ENCODE data around the gene LCAT.

Gene LCAT

DNA sequence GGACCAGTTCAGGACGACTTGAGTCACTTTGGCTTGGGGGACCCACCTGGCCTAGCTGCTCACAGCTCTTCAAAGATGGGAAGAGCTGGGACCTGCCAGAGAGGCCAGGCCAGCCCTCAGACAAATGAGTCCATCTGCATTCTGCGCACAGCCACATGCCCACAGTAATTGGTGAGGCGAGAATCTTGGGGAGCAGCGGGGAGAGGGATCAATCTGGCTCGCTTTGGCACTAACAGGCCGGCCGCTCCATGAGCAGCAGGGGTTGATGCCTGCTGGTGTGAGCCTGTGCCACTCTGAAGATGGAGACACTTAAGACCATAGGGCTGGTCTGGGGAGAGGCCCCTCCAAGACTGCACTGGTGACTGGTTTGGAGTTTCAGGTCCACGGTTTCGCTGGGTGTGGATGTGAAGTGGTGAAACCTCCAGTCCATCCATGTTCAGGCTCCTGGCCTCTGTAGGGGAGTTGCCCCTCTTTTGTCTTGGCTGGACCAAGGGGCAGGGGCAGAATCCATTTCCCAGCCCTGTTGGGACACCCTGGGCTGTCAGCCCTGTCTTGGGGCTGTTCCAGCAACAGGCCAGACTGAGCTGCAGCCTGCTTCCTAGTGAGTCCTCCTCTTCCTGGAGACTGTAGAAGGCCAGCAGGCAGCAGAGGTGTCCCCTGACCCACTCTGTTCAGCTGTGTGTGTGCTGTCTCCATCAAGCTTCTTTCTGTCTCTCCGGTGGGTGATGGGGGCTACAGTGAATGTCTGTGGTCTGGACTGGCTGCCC, 19.6 kb downstream of the LCAT start:
- Histone ChIP-seq H3K36me3 (ENCODE audit: control insufficient read depth in 1 of 2, insufficient read depth in 2 of 2, low read depth in 1 of 2, low read length in 2 of 2) (peaks cover 30 to 57% of the 10 kb centered on the region in 2 experiments), H3K18ac (ENCODE audit: low read depth in 1 of 2, low read length in 2 of 2) (no peak overlapping the region), H3K4me1 (ENCODE audit: control insufficient read depth, insufficient read depth, low read depth, low read length) (peaks cover 16% of the 10 kb centered on the region), H4K8ac (ENCODE audit: low read length) (no peak overlapping the region), H2BK15ac (ENCODE audit: low read depth, poor library complexity, severe bottlenecking) (no peak overlapping the region), H2AK5ac (ENCODE audit: low read length, severe bottlenecking) (no peak overlapping the region), H3K14ac (ENCODE audit: low read length in 2 of 2) (no peak overlapping the region), H3K79me1 (replicated peaks; ENCODE audit: low read length, poor library complexity, severe bottlenecking) (peaks cover 48% of the 10 kb centered on the region), H2AFZ (ENCODE audit: low read depth, low read length) (no peak overlapping the region), H2BK120ac (ENCODE audit: low read depth, low read length) (no peak overlapping the region), H3K9ac (ENCODE audit: low read length) (no peak overlapping the region), H2BK5ac (ENCODE audit: low read depth, low read length, poor library complexity, severe bottlenecking) (no peak overlapping the region), H3K23ac (ENCODE audit: low read length in 2 of 2) (no peak overlapping the region), H3K27me3 (ENCODE audit: control insufficient read depth in 1 of 2, insufficient read depth in 1 of 2, low read length in 2 of 2) (no peaks in the 10 kb centered on the region), H4K91ac (ENCODE audit: low read length) (no peak overlapping the region), H3K27ac (ENCODE audit: low read length, poor library complexity, severe bottlenecking) (no peak overlapping the region), H2BK12ac (ENCODE audit: low read length in 2 of 2) (no peak overlapping the region), H3K4ac (ENCODE audit: low read depth in 1 of 2, low read length in 2 of 2) (no peak overlapping the region), H3K4me2 (ENCODE audit: low read length, poor library complexity, severe bottlenecking) (no peak overlapping the region), H3K4me3 (ENCODE audit: insufficient read depth in 1 of 2, low read depth in 1 of 2, low read length in 2 of 2) (no peak overlapping the region), H3K9me3 (ENCODE audit: control insufficient read depth, low read length) (no peaks in the 10 kb centered on the region)
- no peak for DNase-seq
- 97% methylated on average over 9 of the region's 10 CpGs for WGBS

DNA sequence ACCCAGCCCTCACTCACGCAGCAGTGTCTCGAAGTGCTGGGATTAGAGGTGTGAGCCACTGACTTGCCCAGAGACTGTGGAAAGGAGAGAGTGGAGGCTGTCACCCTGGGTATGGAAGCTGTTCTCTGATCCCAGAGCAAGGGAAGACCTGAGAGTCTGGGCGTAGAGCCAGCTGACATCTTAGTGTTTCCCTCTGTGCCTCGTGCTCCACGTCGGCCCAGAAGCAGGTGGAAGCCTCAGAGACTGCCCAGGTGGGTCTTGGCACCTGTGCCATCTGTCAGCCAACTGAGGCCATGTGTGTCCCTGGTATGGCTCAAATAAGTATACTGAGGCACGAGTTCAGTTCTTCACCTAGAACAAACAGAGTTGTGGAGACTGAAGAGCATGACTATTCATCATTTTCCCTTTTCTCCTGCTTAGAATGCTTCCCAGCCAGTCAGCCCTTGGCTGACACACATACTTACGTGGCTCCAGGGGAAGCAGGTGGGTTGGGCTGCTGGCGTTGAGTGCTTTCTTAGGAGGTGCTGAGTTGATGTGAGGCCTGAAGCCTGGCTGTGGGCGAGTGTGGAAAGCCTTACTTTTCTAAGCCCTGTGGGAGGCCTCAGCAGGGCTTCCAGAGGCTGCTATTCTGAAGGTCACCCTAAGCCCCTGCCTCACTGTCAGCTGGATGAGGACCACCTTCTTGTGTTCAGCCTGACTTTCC, 20.4 kb downstream of the LCAT start:
- Histone ChIP-seq H3K27me3 (ENCODE audit: control insufficient read depth in 1 of 2, insufficient read depth in 1 of 2, low read length in 2 of 2) (no peaks in the 10 kb centered on the region), H2BK15ac (ENCODE audit: low read depth, poor library complexity, severe bottlenecking) (no peak overlapping the region), H3K9me3 (ENCODE audit: control insufficient read depth, low read length) (no peaks in the 10 kb centered on the region), H4K8ac (ENCODE audit: low read length) (no peak overlapping the region), H3K36me3 (ENCODE audit: control insufficient read depth in 1 of 2, insufficient read depth in 2 of 2, low read depth in 1 of 2, low read length in 2 of 2) (peaks cover 25 to 55% of the 10 kb centered on the region in 2 experiments), H3K23ac (ENCODE audit: low read length in 2 of 2) (no peak overlapping the region), H2BK12ac (ENCODE audit: low read length in 2 of 2) (no peak overlapping the region), H2BK120ac (ENCODE audit: low read depth, low read length) (no peak overlapping the region), H2AK5ac (ENCODE audit: low read length, severe bottlenecking) (no peak overlapping the region), H3K9ac (ENCODE audit: low read length) (no peak overlapping the region), H2BK5ac (ENCODE audit: low read depth, low read length, poor library complexity, severe bottlenecking) (no peak overlapping the region), H3K14ac (ENCODE audit: low read length in 2 of 2) (no peak overlapping the region), H3K4me2 (ENCODE audit: low read length, poor library complexity, severe bottlenecking) (no peak overlapping the region), H2AFZ (ENCODE audit: low read depth, low read length) (no peak overlapping the region), H3K4me1 (ENCODE audit: control insufficient read depth, insufficient read depth, low read depth, low read length) (peaks cover 18% of the 10 kb centered on the region), H3K79me1 (replicated peaks; ENCODE audit: low read length, poor library complexity, severe bottlenecking) (peaks cover 48% of the 10 kb centered on the region), H4K91ac (ENCODE audit: low read length) (no peak overlapping the region), H3K27ac (ENCODE audit: low read length, poor library complexity, severe bottlenecking) (no peak overlapping the region), H3K18ac (ENCODE audit: low read depth in 1 of 2, low read length in 2 of 2) (no peak overlapping the region), H3K4me3 (ENCODE audit: insufficient read depth in 1 of 2, low read depth in 1 of 2, low read length in 2 of 2) (no peak overlapping the region), H3K4ac (ENCODE audit: low read depth in 1 of 2, low read length in 2 of 2) (no peak overlapping the region)
- no peak for DNase-seq
- 94% methylated on average over 10 of the region's 10 CpGs for WGBS

DNA sequence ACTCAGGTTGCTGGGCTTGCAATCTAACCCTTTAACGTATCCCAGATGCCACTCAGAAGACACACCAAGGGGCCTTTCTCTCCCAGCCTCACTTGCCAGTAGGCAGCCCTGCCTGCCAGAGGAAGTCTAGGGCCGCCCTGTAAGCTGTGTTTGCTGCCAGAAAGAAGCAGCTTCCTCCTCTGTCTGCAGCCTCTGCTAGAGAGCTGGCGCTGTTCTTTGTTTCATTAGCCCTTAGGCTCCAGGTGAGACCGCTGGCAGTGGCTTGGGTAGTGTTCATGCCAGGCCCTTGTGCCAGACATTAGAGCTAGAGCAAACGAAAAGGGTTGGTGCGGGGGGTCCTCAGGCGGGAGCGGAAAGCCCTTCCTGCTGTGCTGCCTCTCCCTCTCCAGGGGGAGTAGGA, 21.2 kb downstream of the LCAT start:
- H3K27me3 ChIP-seq (ENCODE audit: control insufficient read depth in 1 of 2, insufficient read depth in 1 of 2, low read length in 2 of 2): no peaks in the 10 kb centered on the region
- H3K23ac ChIP-seq (ENCODE audit: low read length in 2 of 2): no peak overlapping the region
- no peak overlapping the region for H2AFZ ChIP-seq (ENCODE audit: low read depth, low read length)
- H3K9me3 ChIP-seq (ENCODE audit: control insufficient read depth, low read length): no peaks in the 10 kb centered on the region
- peaks cover 17 to 51% of the 10 kb centered on the region in 2 experiments for H3K36me3 ChIP-seq (ENCODE audit: control insufficient read depth in 1 of 2, insufficient read depth in 2 of 2, low read depth in 1 of 2, low read length in 2 of 2)
- H3K14ac ChIP-seq (ENCODE audit: low read length in 2 of 2): no peak overlapping the region
- peaks cover 49% of the 10 kb centered on the region for H3K79me1 ChIP-seq (replicated peaks; ENCODE audit: low read length, poor library complexity, severe bottlenecking)
- H3K4me2 ChIP-seq (ENCODE audit: low read length, poor library complexity, severe bottlenecking): no peak overlapping the region
- peak overlapping the region; percentile 21 for H3K9ac ChIP-seq (ENCODE audit: low read length)
- H2BK15ac ChIP-seq (ENCODE audit: low read depth, poor library complexity, severe bottlenecking): no peak overlapping the region
- H3K27ac ChIP-seq (ENCODE audit: low read length, poor library complexity, severe bottlenecking): no peak overlapping the region
- H3K4me3 ChIP-seq (ENCODE audit: insufficient read depth in 1 of 2, low read depth in 1 of 2, low read length in 2 of 2): no peak overlapping the region
- no peak overlapping the region for H3K18ac ChIP-seq (ENCODE audit: low read depth in 1 of 2, low read length in 2 of 2)
- no peak overlapping the region for H3K4ac ChIP-seq (ENCODE audit: low read depth in 1 of 2, low read length in 2 of 2)
- no peak overlapping the region for H2BK12ac ChIP-seq (ENCODE audit: low read length in 2 of 2)
- WGBS: 88% methylated on average over 8 of the region's 8 CpGs
- H4K91ac ChIP-seq (ENCODE audit: low read length): no peak overlapping the region
- no peak overlapping the region for H2AK5ac ChIP-seq (ENCODE audit: low read length, severe bottlenecking)
- no peak overlapping the region for H2BK120ac ChIP-seq (ENCODE audit: low read depth, low read length)
- H3K4me1 ChIP-seq (ENCODE audit: control insufficient read depth, insufficient read depth, low read depth, low read length): peaks cover 23% of the 10 kb centered on the region
- no peak for DNase-seq
- no peak overlapping the region for H2BK5ac ChIP-seq (ENCODE audit: low read depth, low read length, poor library complexity, severe bottlenecking)
- no peak overlapping the region for H4K8ac ChIP-seq (ENCODE audit: low read length)

DNA sequence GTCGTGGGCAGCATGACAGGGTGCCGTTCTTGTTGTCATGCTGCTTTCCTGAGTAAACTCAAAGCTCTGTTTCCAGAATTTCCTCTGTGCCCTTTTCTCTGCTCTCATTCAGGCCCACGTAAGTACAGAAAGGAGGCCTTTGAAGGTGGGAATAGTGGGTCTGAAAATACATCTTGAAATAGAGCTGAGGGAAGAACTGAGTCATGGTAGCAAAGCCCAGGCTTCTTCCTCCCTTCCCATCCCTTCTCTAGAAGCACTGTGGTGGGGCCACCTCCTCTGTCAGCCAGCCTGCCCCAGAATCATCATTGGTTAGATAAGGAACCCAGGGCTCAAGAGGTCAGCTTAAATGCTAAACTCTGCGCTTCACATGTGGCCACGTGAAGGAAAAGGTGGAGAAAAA, 21.7 kb downstream of the LCAT start:
- DNase-seq: no peak
- Histone ChIP-seq H3K4me1 (ENCODE audit: control insufficient read depth, insufficient read depth, low read depth, low read length) (peaks cover 29% of the 10 kb centered on the region), H4K91ac (ENCODE audit: low read length) (no peak overlapping the region), H3K14ac (ENCODE audit: low read length in 2 of 2) (no peak overlapping the region), H3K27me3 (ENCODE audit: control insufficient read depth in 1 of 2, insufficient read depth in 1 of 2, low read length in 2 of 2) (no peaks in the 10 kb centered on the region), H3K23ac (ENCODE audit: low read length in 2 of 2) (no peak overlapping the region), H3K4me2 (ENCODE audit: low read length, poor library complexity, severe bottlenecking) (no peak overlapping the region), H3K4me3 (ENCODE audit: insufficient read depth in 1 of 2, low read depth in 1 of 2, low read length in 2 of 2) (no peak overlapping the region), H4K8ac (ENCODE audit: low read length) (no peak overlapping the region), H3K79me1 (replicated peaks; ENCODE audit: low read length, poor library complexity, severe bottlenecking) (peaks cover 51% of the 10 kb centered on the region), H3K9ac (ENCODE audit: low read length) (peak overlapping the region; percentile 21), H3K36me3 (ENCODE audit: control insufficient read depth in 1 of 2, insufficient read depth in 2 of 2, low read depth in 1 of 2, low read length in 2 of 2) (peaks cover 12 to 50% of the 10 kb centered on the region in 2 experiments), H2BK5ac (ENCODE audit: low read depth, low read length, poor library complexity, severe bottlenecking) (no peak overlapping the region), H2AK5ac (ENCODE audit: low read length, severe bottlenecking) (no peak overlapping the region), H2BK12ac (ENCODE audit: low read length in 2 of 2) (no peak overlapping the region), H3K18ac (ENCODE audit: low read depth in 1 of 2, low read length in 2 of 2) (no peak overlapping the region), H3K9me3 (ENCODE audit: control insufficient read depth, low read length) (no peaks in the 10 kb centered on the region), H3K27ac (ENCODE audit: low read length, poor library complexity, severe bottlenecking) (no peak overlapping the region), H2AFZ (ENCODE audit: low read depth, low read length) (no peak overlapping the region), H2BK120ac (ENCODE audit: low read depth, low read length) (no peak overlapping the region), H2BK15ac (ENCODE audit: low read depth, poor library complexity, severe bottlenecking) (no peak overlapping the region), H3K4ac (ENCODE audit: low read depth in 1 of 2, low read length in 2 of 2) (no peak overlapping the region)
- WGBS: 84% methylated on average over 4 of the region's 5 CpGs

Data from mesenchymal stem cell (in vitro differentiated cells and primary cell).